Panc1 (cell line): ENCODE data around the gene ATP8B1. TPM values are rescaled to one million over a fixed set of nuclear protein-coding genes. Genes with fewer than 3 reads are reported as not detected.
A peak's percentile ranks its signal among the peaks of the same experiment; 100 is the strongest.
"Not testable (repeated sequence)": the region's sequence is repeated elsewhere in the genome, so short reads cannot be mapped to it uniquely, and the experiment has no call there.

Source experiments
- ATAC-seq: fragments of 200-7000 bp; cut with Tn5 transposase; 2 replicates; pipeline ENCODE4 v1.9.1; 2020; ENCODE audit warnings: mild to moderate bottlenecking, moderate library complexity
- BruUV-seq: library from RNA; stranded (reverse); fragments of 400-500 nt; replicated peaks from 2 replicates; lab custom pipeline; 2021; lab: Mats Ljungman, UMichigan
- CTCF ChIA-PET: fragments of 300-600 bp; sonication (Branson Sonifier 250); formaldehyde crosslinking; loops from one replicate; lab custom pipeline; 2022; ENCODE audit warnings: antibody characterized with exemption; lab: Charles Lee
- POLR2A ChIA-PET: fragments of 300-600 bp; sonication (Branson Sonifier 250); formaldehyde crosslinking; loops from one replicate; lab custom pipeline; 2022; ENCODE audit warnings: antibody characterized with exemption; lab: Charles Lee
- DNase-seq: peaks from one replicate; pipeline ENCODE4 v3.0.0-alpha.2; 2010; ENCODE audit warnings: low read depth, low spot score
- H3K27ac ChIP-seq: 2 replicates; pipeline ENCODE4 v1.5.1; 2011; ENCODE audit warnings: mild to moderate bottlenecking, low read length, inconsistent platforms
- H3K27me3 ChIP-seq: fragments of 200-500 bp; sonication (Bioruptor generic); 2 replicates; pipeline ENCODE4 v1.6.0; 2014; ENCODE audit warnings: low read length, inconsistent platforms; ENCODE audit not compliant: control insufficient read depth, insufficient read depth
- H3K36me3 ChIP-seq: fragments of 200-500 bp; sonication (Bioruptor generic); 2 replicates; pipeline ENCODE4 v1.5.1; 2014; ENCODE audit warnings: inconsistent platforms, mild to moderate bottlenecking, low read length, moderate library complexity; ENCODE audit not compliant: control insufficient read depth, insufficient read depth
- H3K4me1 ChIP-seq: 2 replicates; pipeline ENCODE4 v1.5.1; 2011; ENCODE audit warnings: inconsistent platforms, mild to moderate bottlenecking, low read length, moderate library complexity; ENCODE audit not compliant: control insufficient read depth, insufficient read depth
- H3K4me3 ChIP-seq, 2 experiments: 2 replicates each; pipeline ENCODE4 v1.5.1; 2011 to 2012; ENCODE audit warnings: low read depth in 2 of 2, low read length in 2 of 2, mild to moderate bottlenecking in 2 of 2, inconsistent platforms in 1 of 2, moderate library complexity in 1 of 2
- H3K9me3 ChIP-seq: fragments of 200-500 bp; sonication (Bioruptor generic); 2 replicates; pipeline ENCODE4 v1.5.1; 2014; ENCODE audit warnings: low read depth, mild to moderate bottlenecking, inconsistent platforms, low read length, moderate library complexity; ENCODE audit not compliant: control insufficient read depth, insufficient read depth
- POLR2AphosphoS5 ChIP-seq: IDR thresholded peaks from 2 replicates; pipeline ENCODE4 v1.6.1; 2012; ENCODE audit warnings: mild to moderate bottlenecking, low read depth, low read length, moderate library complexity
- SIN3A ChIP-seq: IDR thresholded peaks from 2 replicates; pipeline ENCODE4 v1.6.1; 2012; ENCODE audit warnings: low read depth, mild to moderate bottlenecking, low read length, moderate library complexity, borderline replicate concordance; ENCODE audit not compliant: insufficient read depth
- TCF7L2 ChIP-seq: IDR thresholded peaks from 2 replicates; pipeline ENCODE4 v1.6.1; 2011; ENCODE audit warnings: mild to moderate bottlenecking, low read depth, low read length, inconsistent platforms
- in situ Hi-C: cut with HindIII; loops from 2 replicates; pipeline ENCODE4 v1.10.0; 2016; ENCODE audit warnings: low sequenced_read_pairs, low pct_unique_long_range_greater_than_20kb
- intact Hi-C: fragments of 100-400 bp; cut with micrococcal nuclease; formaldehyde crosslinking; loops from one replicate; pipeline ENCODE4 v1.10.0; 2022; ENCODE audit not compliant: unreplicated experiment
- total RNA-seq: library from RNA; stranded (reverse); gene quantifications from one replicate; pipeline ENCODE4 v1.2.1, GENCODE V29; 2021; ENCODE audit not compliant: unreplicated experiment
- TF ChIP-seq, protein P1 (sequence below), 2 experiments: IDR thresholded peaks; 2 replicates each; pipeline ENCODE4 v1.6.1; 2011 to 2012; ENCODE audit warnings: low read depth in 2 of 2, control low read depth in 1 of 2, low read length in 1 of 2, mild to moderate bottlenecking in 1 of 2, moderate library complexity in 1 of 2; ENCODE audit not compliant: insufficient read depth in 1 of 2
- TF ChIP-seq, protein P2 (sequence below): fragments of 450-650 bp; IDR thresholded peaks from 2 replicates; pipeline ENCODE4 v1.5.1; 2017; ENCODE audit warnings: mild to moderate bottlenecking

Gene ATP8B1
- total RNA-seq, 1 experiment from 2014 or later = 12.5 TPM

DNA sequence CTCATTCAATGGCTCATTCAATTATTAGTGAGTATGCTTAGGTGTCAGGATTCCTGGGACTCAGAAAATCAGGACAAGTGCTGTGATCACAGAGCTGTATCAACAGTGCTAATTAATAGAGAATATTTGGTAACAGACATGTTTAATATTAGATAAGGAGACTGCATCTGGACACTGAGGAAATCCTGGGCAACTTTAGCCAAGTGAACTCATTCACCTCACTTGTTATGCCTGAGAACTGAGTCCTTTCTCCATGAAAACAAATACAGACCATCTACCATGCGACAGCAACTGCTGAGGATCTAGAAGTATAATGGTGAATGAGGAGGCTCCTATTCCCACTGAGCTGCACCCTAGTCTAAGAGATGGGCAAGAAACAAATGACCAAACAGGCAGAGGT, 23.1 kb upstream of the ATP8B1 start:
- DNase-seq (no peak), ATAC-seq (no peak)
- CTCF ChIA-PET = no interaction called here
- H3K27ac ChIP-seq = no peak overlapping the region
- H3K9me3 ChIP-seq = no peaks in the 10 kb centered on the region
- TF ChIP-seq POLR2AphosphoS5 = no peak
- TF ChIP-seq TCF7L2 = no peak
- TF ChIP-seq, protein P1, sequence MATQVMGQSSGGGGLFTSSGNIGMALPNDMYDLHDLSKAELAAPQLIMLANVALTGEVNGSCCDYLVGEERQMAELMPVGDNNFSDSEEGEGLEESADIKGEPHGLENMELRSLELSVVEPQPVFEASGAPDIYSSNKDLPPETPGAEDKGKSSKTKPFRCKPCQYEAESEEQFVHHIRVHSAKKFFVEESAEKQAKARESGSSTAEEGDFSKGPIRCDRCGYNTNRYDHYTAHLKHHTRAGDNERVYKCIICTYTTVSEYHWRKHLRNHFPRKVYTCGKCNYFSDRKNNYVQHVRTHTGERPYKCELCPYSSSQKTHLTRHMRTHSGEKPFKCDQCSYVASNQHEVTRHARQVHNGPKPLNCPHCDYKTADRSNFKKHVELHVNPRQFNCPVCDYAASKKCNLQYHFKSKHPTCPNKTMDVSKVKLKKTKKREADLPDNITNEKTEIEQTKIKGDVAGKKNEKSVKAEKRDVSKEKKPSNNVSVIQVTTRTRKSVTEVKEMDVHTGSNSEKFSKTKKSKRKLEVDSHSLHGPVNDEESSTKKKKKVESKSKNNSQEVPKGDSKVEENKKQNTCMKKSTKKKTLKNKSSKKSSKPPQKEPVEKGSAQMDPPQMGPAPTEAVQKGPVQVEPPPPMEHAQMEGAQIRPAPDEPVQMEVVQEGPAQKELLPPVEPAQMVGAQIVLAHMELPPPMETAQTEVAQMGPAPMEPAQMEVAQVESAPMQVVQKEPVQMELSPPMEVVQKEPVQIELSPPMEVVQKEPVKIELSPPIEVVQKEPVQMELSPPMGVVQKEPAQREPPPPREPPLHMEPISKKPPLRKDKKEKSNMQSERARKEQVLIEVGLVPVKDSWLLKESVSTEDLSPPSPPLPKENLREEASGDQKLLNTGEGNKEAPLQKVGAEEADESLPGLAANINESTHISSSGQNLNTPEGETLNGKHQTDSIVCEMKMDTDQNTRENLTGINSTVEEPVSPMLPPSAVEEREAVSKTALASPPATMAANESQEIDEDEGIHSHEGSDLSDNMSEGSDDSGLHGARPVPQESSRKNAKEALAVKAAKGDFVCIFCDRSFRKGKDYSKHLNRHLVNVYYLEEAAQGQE (IDR thresholded peaks at IDR 0.05; ENCODE audit: insufficient read depth in 1 of 2, low read depth in 2 of 2, low read length in 1 of 2) = no peak
- TF ChIP-seq, protein P2, sequence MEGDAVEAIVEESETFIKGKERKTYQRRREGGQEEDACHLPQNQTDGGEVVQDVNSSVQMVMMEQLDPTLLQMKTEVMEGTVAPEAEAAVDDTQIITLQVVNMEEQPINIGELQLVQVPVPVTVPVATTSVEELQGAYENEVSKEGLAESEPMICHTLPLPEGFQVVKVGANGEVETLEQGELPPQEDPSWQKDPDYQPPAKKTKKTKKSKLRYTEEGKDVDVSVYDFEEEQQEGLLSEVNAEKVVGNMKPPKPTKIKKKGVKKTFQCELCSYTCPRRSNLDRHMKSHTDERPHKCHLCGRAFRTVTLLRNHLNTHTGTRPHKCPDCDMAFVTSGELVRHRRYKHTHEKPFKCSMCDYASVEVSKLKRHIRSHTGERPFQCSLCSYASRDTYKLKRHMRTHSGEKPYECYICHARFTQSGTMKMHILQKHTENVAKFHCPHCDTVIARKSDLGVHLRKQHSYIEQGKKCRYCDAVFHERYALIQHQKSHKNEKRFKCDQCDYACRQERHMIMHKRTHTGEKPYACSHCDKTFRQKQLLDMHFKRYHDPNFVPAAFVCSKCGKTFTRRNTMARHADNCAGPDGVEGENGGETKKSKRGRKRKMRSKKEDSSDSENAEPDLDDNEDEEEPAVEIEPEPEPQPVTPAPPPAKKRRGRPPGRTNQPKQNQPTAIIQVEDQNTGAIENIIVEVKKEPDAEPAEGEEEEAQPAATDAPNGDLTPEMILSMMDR = no peak
- no peak for TF ChIP-seq SIN3A
- no peak overlapping the region for H3K4me3 ChIP-seq
- POLR2A ChIA-PET = no interaction called here
- intact Hi-C loops = no loop called here
- H3K36me3 ChIP-seq = no peaks in the 10 kb centered on the region
- in situ Hi-C loops = no loop called here
- H3K27me3 ChIP-seq = no peaks in the 10 kb centered on the region
- H3K4me1 ChIP-seq = no peaks in the 10 kb centered on the region
- no TSS peak for BruUV-seq

DNA sequence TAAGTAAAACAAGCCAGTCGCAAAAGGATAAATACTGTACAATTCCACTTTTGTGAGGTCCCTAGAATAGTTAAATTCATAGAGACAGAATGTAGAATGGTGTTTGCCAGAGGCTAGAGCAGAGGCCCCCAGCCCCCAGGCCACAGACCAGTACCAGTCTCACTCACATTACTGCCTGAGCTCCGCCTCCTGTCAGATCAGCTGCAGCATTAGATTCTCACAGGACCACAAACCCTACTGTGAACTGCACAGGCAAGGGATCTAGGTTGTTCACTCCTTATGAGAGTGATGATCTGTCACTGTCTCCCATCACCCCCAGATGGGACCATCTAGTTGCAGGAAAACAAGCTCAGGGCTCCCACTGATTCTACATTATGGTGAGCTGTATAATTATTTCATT, 17.5 kb upstream of the ATP8B1 start:
- in situ Hi-C loops, H3K27ac ChIP-seq, DNase-seq, BruUV-seq, H3K27me3 ChIP-seq, CTCF ChIA-PET, H3K4me3 ChIP-seq, POLR2A ChIA-PET, H3K4me1 ChIP-seq, ATAC-seq, H3K9me3 ChIP-seq, H3K36me3 ChIP-seq, intact Hi-C loops: not testable (repeated sequence)

DNA sequence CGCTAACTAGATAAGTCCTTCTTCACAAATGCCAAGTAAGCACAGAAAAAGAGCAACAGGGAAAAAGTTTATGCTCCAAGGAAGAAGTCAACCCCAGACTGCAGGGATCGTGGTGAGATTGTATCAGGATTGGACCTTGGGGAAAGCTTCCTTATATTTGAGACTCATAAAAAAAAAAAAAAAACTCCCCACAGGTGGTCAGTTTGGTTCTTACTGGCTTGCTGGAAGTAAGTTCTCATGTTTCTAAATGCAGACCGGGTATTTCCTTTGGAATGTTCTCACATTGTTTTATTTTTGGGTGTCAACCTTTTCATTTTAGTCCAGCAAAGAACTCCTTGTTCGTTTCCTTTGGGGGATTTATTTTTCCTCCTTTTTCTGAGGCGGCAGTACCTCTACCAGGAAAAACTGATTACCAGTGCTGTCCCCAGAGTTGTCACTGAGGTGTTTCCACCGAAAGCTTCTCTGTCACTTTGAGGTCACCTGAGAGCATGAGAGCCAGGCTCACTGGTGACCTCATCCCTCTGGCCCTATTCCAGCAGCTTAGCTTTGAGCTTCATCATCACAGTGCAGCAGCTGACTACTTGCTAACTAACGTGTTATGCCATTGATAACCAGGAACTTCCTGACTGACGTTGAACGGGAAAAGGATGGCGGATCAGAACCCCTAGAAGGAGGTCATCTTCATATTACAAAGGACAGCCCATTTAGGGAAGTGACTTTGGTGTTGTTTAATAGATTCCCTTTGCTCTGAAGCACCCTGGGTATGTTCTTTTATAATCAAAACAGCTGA, 16.8 kb upstream of the ATP8B1 start:
- ChIA-PET CTCF (no interaction called here), POLR2A (no interaction called here)
- ATAC-seq = peak; percentile 77
- Histone ChIP-seq H3K4me1 (no peaks in the 10 kb centered on the region), H3K9me3 (no peaks in the 10 kb centered on the region), H3K27me3 (no peaks in the 10 kb centered on the region), H3K27ac (no peak overlapping the region), H3K36me3 (no peaks in the 10 kb centered on the region), H3K4me3 (no peak overlapping the region)
- intact Hi-C loops (no loop called here), in situ Hi-C loops (no loop called here)
- BruUV-seq = no TSS peak
- no peak for TF ChIP-seq POLR2AphosphoS5
- TF ChIP-seq TCF7L2 = no peak
- TF ChIP-seq, protein P2 = no peak
- TF ChIP-seq, protein P1 (IDR thresholded peaks at IDR 0.05; ENCODE audit: insufficient read depth in 1 of 2, low read depth in 2 of 2, low read length in 1 of 2) = no peak
- no peak for TF ChIP-seq SIN3A
- DNase-seq = peak; percentile 94
